A673 (cell line): ENCODE results near the gene C7orf25. TPM values are rescaled to one million over a fixed set of nuclear protein-coding genes. Genes with fewer than 3 reads are reported as not detected.

Source experiments
- BruUV-seq: library from RNA; stranded (reverse); fragments of 400-500 nt; replicated peaks from 2 replicates; lab custom pipeline; 2021; lab: Mats Ljungman, UMichigan
- CTCF ChIA-PET: fragments of 300-600 bp; sonication (Branson Sonifier 250); formaldehyde crosslinking; loops from one replicate; lab custom pipeline; 2022; ENCODE audit warnings: antibody characterized with exemption; lab: Charles Lee
- POLR2A ChIA-PET: fragments of 300-600 bp; sonication (Branson Sonifier 250); formaldehyde crosslinking; loops from one replicate; lab custom pipeline; 2022; ENCODE audit warnings: antibody characterized with exemption; ENCODE audit not compliant: low non-redundant PET; lab: Charles Lee
- DNase-seq: peaks from one replicate; pipeline ENCODE4 v3.0.0-alpha.2; 2015; ENCODE audit warnings: low spot score
- H3K27ac ChIP-seq: fragments of 200-600 bp; sonication (generic); 2 replicates; pipeline ENCODE4 v1.5.1; 2016; ENCODE audit warnings: mixed run types, low read depth, mild to moderate bottlenecking, mixed read lengths, antibody characterized with exemption, low read length; ENCODE audit not compliant: poor library complexity, severe bottlenecking
- H3K27me3 ChIP-seq: fragments of 200-600 bp; sonication (generic); replicated peaks from 2 replicates; pipeline ENCODE4 v1.6.1; 2017; ENCODE audit warnings: mixed run types, low read depth, mild to moderate bottlenecking, mixed read lengths, antibody characterized with exemption, low read length; ENCODE audit not compliant: insufficient read depth, poor library complexity
- H3K36me3 ChIP-seq: fragments of 200-600 bp; sonication (generic); 2 replicates; pipeline ENCODE4 v1.6.1; 2016; ENCODE audit warnings: mixed run types, mild to moderate bottlenecking, mixed read lengths, antibody characterized with exemption, low read length; ENCODE audit not compliant: insufficient read depth, poor library complexity, severe bottlenecking
- H3K4me1 ChIP-seq: fragments of 200-600 bp; sonication (generic); 2 replicates; pipeline ENCODE4 v1.6.1; 2017; ENCODE audit warnings: mixed run types, mild to moderate bottlenecking, mixed read lengths, antibody characterized with exemption, low read length; ENCODE audit not compliant: insufficient read depth, poor library complexity, severe bottlenecking
- H3K4me3 ChIP-seq: fragments of 200-600 bp; sonication (generic); 2 replicates; pipeline ENCODE4 v1.5.1; 2016; ENCODE audit warnings: low read depth, mixed run types, mild to moderate bottlenecking, mixed read lengths, low read length; ENCODE audit not compliant: poor library complexity, severe bottlenecking
- H3K9me3 ChIP-seq: fragments of 200-600 bp; sonication (generic); 2 replicates; pipeline ENCODE4 v1.6.1; 2016; ENCODE audit warnings: mixed run types, low read depth, mild to moderate bottlenecking, mixed read lengths, antibody characterized with exemption, low read length; ENCODE audit not compliant: poor library complexity, severe bottlenecking
- CTCF ChIP-seq: fragments of 300-800, 200-600 bp; sonication (generic); conservative IDR thresholded peaks from 2 replicates; pipeline ENCODE4 v1.5.1; 2017; ENCODE audit warnings: low read depth, mild to moderate bottlenecking, antibody characterized with exemption, low read length, moderate library complexity, mixed read lengths
- EZH2 ChIP-seq: fragments of 200-600 bp; sonication (generic); IDR thresholded peaks from 2 replicates; pipeline ENCODE4 v1.6.1; 2017; ENCODE audit warnings: borderline replicate concordance, low read depth, mild to moderate bottlenecking, mixed read lengths, antibody characterized with exemption, low read length; ENCODE audit not compliant: poor library complexity, severe bottlenecking
- intact Hi-C: fragments of 100-400 bp; cut with micrococcal nuclease; formaldehyde crosslinking; loops from one replicate; pipeline ENCODE4 v1.10.0; 2022; ENCODE audit not compliant: unreplicated experiment
- total RNA-seq: library from RNA; stranded (reverse); gene quantifications from 2 replicates; pipeline ENCODE4 v1.2.3, GENCODE V29; 2021

The C7orf25 gene
- total RNA-seq, 1 experiment from 2014 or later = 7.3 TPM

GRCh38 chr7:42959549-42959948 lies 47.7 kb upstream of the C7orf25 start:
- no peak overlapping the region for H3K4me3 ChIP-seq
- no peaks in the 10 kb centered on the region for H3K4me1 ChIP-seq
- H3K36me3 ChIP-seq = no peaks in the 10 kb centered on the region
- no peak for DNase-seq
- H3K27me3 ChIP-seq = no peaks in the 10 kb centered on the region
- ChIA-PET CTCF (no interaction called here), POLR2A (no interaction called here)
- intact Hi-C loops = no loop called here
- peaks cover 10% of the 10 kb centered on the region for H3K9me3 ChIP-seq
- H3K27ac ChIP-seq = no peak overlapping the region
- no peak for TF ChIP-seq EZH2
- no peak for TF ChIP-seq CTCF
- BruUV-seq = no TSS peak

DNA sequence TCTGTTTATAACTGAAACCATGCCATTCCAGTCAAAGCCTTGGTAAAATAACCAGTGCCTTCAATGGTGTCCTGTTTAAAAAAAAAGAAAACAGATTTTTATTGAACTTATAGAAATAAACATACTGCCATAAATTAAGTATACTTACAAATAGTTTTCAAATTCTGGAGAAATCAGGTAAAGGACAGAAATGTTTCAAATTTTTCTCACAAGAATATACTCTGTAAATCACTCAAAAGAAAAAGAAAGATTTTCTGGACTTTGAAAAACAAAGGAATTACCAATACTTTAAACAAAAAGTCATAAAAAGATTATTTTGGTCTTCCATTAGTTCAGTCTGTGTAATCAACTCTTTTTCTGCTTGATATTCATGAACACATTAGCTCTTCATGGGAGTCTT lies 44.2 kb upstream of the C7orf25 start:
- DNase-seq = no peak
- BruUV-seq = no TSS peak
- POLR2A ChIA-PET = no interaction called here
- H3K4me1 ChIP-seq = no peaks in the 10 kb centered on the region
- peaks cover 10% of the 10 kb centered on the region for H3K9me3 ChIP-seq
- intact Hi-C loops = no loop called here
- no peaks in the 10 kb centered on the region for H3K36me3 ChIP-seq
- TF ChIP-seq CTCF (no peak), EZH2 (no peak)
- CTCF ChIA-PET = no interaction called here
- no peaks in the 10 kb centered on the region for H3K27me3 ChIP-seq
- H3K27ac ChIP-seq = no peak overlapping the region
- no peak overlapping the region for H3K4me3 ChIP-seq

GRCh38 chr7:42953994-42954393 lies 42.1 kb upstream of the C7orf25 start:
- CTCF ChIA-PET = no interaction called here
- no TSS peak for BruUV-seq
- intact Hi-C loops = no loop called here
- TF ChIP-seq EZH2 = no peak
- TF ChIP-seq CTCF = no peak
- Histone ChIP-seq H3K27me3 (no peaks in the 10 kb centered on the region), H3K4me3 (no peak overlapping the region), H3K27ac (no peak overlapping the region), H3K9me3 (peaks cover 10% of the 10 kb centered on the region), H3K4me1 (no peaks in the 10 kb centered on the region), H3K36me3 (no peaks in the 10 kb centered on the region)
- POLR2A ChIA-PET = interaction anchor here (0.6 kb wide), 2 partner anchors 278 to 495 kb away, joined by 3 to 4 read pairs; no protein-coding TSS in a partner anchor
- DNase-seq = no peak
